Karpas-422 (cell line): ENCODE results near the gene NLRP5. TPM values are rescaled to one million over a fixed set of nuclear protein-coding genes. Genes with fewer than 3 reads are reported as not detected.
"Not testable (repeated sequence)": the region's sequence is repeated elsewhere in the genome, so short reads cannot be mapped to it uniquely, and the experiment has no call there.

ENCODE experiments used
- DNase-seq: peaks from one replicate; pipeline ENCODE4 v3.0.0-alpha.2; 2015
- H2AFZ ChIP-seq: fragments of 200-600 bp; sonication (generic); 2 replicates; pipeline ENCODE4 v1.6.1; 2014; ENCODE audit warnings: antibody characterized with exemption, low read length, mixed read lengths
- H3K27ac ChIP-seq: fragments of 200-600 bp; sonication (generic); 2 replicates; pipeline ENCODE4 v1.5.1; 2014; ENCODE audit warnings: mild to moderate bottlenecking, low read length, moderate library complexity
- H3K27me3 ChIP-seq: fragments of 200-600 bp; sonication (generic); 2 replicates; pipeline ENCODE4 v1.6.1; 2014; ENCODE audit warnings: low read length, mixed read lengths
- H3K36me3 ChIP-seq: fragments of 200-600 bp; sonication (generic); 2 replicates; pipeline ENCODE4 v1.6.1; 2014; ENCODE audit warnings: low read length, mixed read lengths; ENCODE audit not compliant: insufficient read depth
- H3K4me1 ChIP-seq: fragments of 200-600 bp; sonication (generic); 2 replicates; pipeline ENCODE4 v1.6.1; 2014; ENCODE audit warnings: mild to moderate bottlenecking, low read length, mixed read lengths
- H3K4me2 ChIP-seq: fragments of 200-600 bp; sonication (generic); 2 replicates; pipeline ENCODE4 v1.6.1; 2014; ENCODE audit warnings: low read length, low read depth, mild to moderate bottlenecking; ENCODE audit not compliant: poor library complexity, severe bottlenecking
- H3K4me3 ChIP-seq: fragments of 200-600 bp; sonication (generic); 2 replicates; pipeline ENCODE4 v1.5.1; 2014; ENCODE audit warnings: mild to moderate bottlenecking, antibody characterized with exemption, low read length, mixed read lengths
- H3K79me2 ChIP-seq: fragments of 200-600 bp; sonication (generic); 2 replicates; pipeline ENCODE4 v1.6.1; 2014; ENCODE audit warnings: mild to moderate bottlenecking, low read length, mixed read lengths
- H3K9ac ChIP-seq: fragments of 200-600 bp; sonication (generic); 2 replicates; pipeline ENCODE4 v1.6.0; 2014; ENCODE audit warnings: low read length
- H3K9me2 ChIP-seq: fragments of 200-600 bp; sonication (generic), shearing (Covaris generic); replicated peaks from 2 replicates; pipeline ENCODE4 v1.6.0; 2014; ENCODE audit warnings: mild to moderate bottlenecking, low read length, moderate library complexity; ENCODE audit not compliant: insufficient read depth
- H3K9me3 ChIP-seq: fragments of 300-700, 200-600 bp; sonication (generic); 2 replicates; pipeline ENCODE4 v1.6.1; 2014; ENCODE audit warnings: low read length, mixed read lengths
- H4K20me1 ChIP-seq: fragments of 200-600 bp; sonication (generic); 2 replicates; pipeline ENCODE4 v1.6.1; 2014; ENCODE audit warnings: mild to moderate bottlenecking, antibody characterized with exemption, low read length, low read depth; ENCODE audit not compliant: insufficient read depth
- total RNA-seq: library from RNA; depleted of rRNA; stranded (reverse); fragments of >200 nt; shearing (Covaris generic); gene quantifications from 2 replicates; pipeline ENCODE4 v1.2.3, GENCODE V29; 2014; ENCODE audit warnings: low replicate concordance; rRNA removed

Gene NLRP5
- total RNA-seq = not detected in 2 replicates

- Histone ChIP-seq H3K27me3 (no peaks in the 10 kb centered on the region), H3K4me1 (no peaks in the 10 kb centered on the region), H4K20me1 (no peaks in the 10 kb centered on the region), H3K27ac (no peak within 1 kb of the TSS), H3K4me2 (no peak within 1 kb of the TSS), H2AFZ (no peak within 1 kb of the TSS), H3K9me3 (no peaks in the 10 kb centered on the region), H3K4me3 (no peak within 1 kb of the TSS), H3K9ac (no peak within 1 kb of the TSS), H3K36me3 (no peaks in the 10 kb centered on the region), H3K79me2 (no peaks in the 10 kb centered on the region), H3K9me2 (no peaks in the 10 kb centered on the region)
- no peak for DNase-seq
These were observed at the start of gene NLRP5 for GRCh38 chr19:55986487-55986886. NLRP5 (plus strand) TSS chr19:55986775.

GRCh38 chr19:55939206-55939605 is 47.4 kb upstream of the NLRP5 start:
- Histone ChIP-seq H2AFZ (no peak overlapping the region), H4K20me1 (no peaks in the 10 kb centered on the region), H3K27ac (no peak overlapping the region), H3K9ac (no peak overlapping the region), H3K4me1 (peaks cover 7% of the 10 kb centered on the region), H3K4me2 (no peak overlapping the region), H3K79me2 (no peaks in the 10 kb centered on the region), H3K9me2 (no peaks in the 10 kb centered on the region), H3K9me3 (no peaks in the 10 kb centered on the region), H3K4me3 (no peak overlapping the region), H3K27me3 (no peaks in the 10 kb centered on the region), H3K36me3 (no peaks in the 10 kb centered on the region)
- no peak for DNase-seq

- DNase-seq = no peak
- no peaks in the 10 kb centered on the region for H3K9me2 ChIP-seq
- H3K27ac ChIP-seq = no peak overlapping the region
- no peaks in the 10 kb centered on the region for H3K27me3 ChIP-seq
- H3K4me2 ChIP-seq = no peak overlapping the region
- H3K9ac ChIP-seq = no peak overlapping the region
- no peaks in the 10 kb centered on the region for H3K36me3 ChIP-seq
- no peaks in the 10 kb centered on the region for H3K79me2 ChIP-seq
- H3K4me3 ChIP-seq = no peak overlapping the region
- peaks cover 7% of the 10 kb centered on the region for H3K4me1 ChIP-seq
- no peaks in the 10 kb centered on the region for H3K9me3 ChIP-seq
- H2AFZ ChIP-seq = no peak overlapping the region
- H4K20me1 ChIP-seq = no peaks in the 10 kb centered on the region
These were observed 46.3 kb upstream of the NLRP5 start for GRCh38 chr19:55940306-55940705.

GRCh38 chr19:55947532-55947931 is 39.0 kb upstream of the NLRP5 start, which contains the start of gene NLRP8:
NLRP8 (plus strand) TSS chr19:55947832.
- Histone ChIP-seq H4K20me1 (no peaks in the 10 kb centered on the region), H3K4me3 (no peak within 1 kb of the TSS), H3K79me2 (no peaks in the 10 kb centered on the region), H3K9ac (no peak within 1 kb of the TSS), H2AFZ (no peak within 1 kb of the TSS), H3K36me3 (no peaks in the 10 kb centered on the region), H3K9me2 (no peaks in the 10 kb centered on the region), H3K9me3 (peaks cover 3% of the 10 kb centered on the region; the same call in 1 of the 2 replicates), H3K27ac (no peak within 1 kb of the TSS), H3K4me1 (peaks cover 7% of the 10 kb centered on the region), H3K27me3 (no peaks in the 10 kb centered on the region), H3K4me2 (no peak within 1 kb of the TSS)
- DNase-seq = no peak

GRCh38 chr19:55950566-55950965 is 36.0 kb upstream of the NLRP5 start:
- DNase-seq, H3K9ac ChIP-seq, H3K36me3 ChIP-seq: not testable (repeated sequence)

GRCh38 chr19:55956431-55956830 is 30.1 kb upstream of the NLRP5 start:
- Histone ChIP-seq H3K27ac (no peak overlapping the region), H3K27me3 (no peaks in the 10 kb centered on the region), H3K36me3 (no peaks in the 10 kb centered on the region), H2AFZ (no peak overlapping the region), H3K9me2 (no peaks in the 10 kb centered on the region), H3K4me1 (no peaks in the 10 kb centered on the region), H4K20me1 (no peaks in the 10 kb centered on the region), H3K4me3 (no peak overlapping the region), H3K9ac (no peak overlapping the region), H3K79me2 (no peaks in the 10 kb centered on the region), H3K4me2 (no peak overlapping the region), H3K9me3 (no peaks in the 10 kb centered on the region)
- DNase-seq = no peak

More at GRCh38 chr19:55950566-55950965, 36.0 kb upstream of the NLRP5 start:
- not testable (repeated sequence) for H3K27ac ChIP-seq, H4K20me1 ChIP-seq, H3K27me3 ChIP-seq, H3K79me2 ChIP-seq, H3K4me2 ChIP-seq, H3K4me3 ChIP-seq, H3K9me2 ChIP-seq, H3K9me3 ChIP-seq, H3K4me1 ChIP-seq, H2AFZ ChIP-seq

- Histone ChIP-seq H3K27ac (no peak overlapping the region), H3K27me3 (no peaks in the 10 kb centered on the region), H3K4me2 (no peak overlapping the region), H3K4me3 (no peak overlapping the region), H3K4me1 (no peaks in the 10 kb centered on the region), H3K79me2 (no peaks in the 10 kb centered on the region), H3K9ac (no peak overlapping the region), H3K9me3 (no peaks in the 10 kb centered on the region), H2AFZ (no peak overlapping the region), H3K9me2 (no peaks in the 10 kb centered on the region), H4K20me1 (no peaks in the 10 kb centered on the region), H3K36me3 (no peaks in the 10 kb centered on the region)
- DNase-seq = no peak
These were observed 28.2 kb upstream of the NLRP5 start for GRCh38 chr19:55958356-55958755.

GRCh38 chr19:55959996-55960675 is 26.4 kb upstream of the NLRP5 start:
- no peaks in the 10 kb centered on the region for H3K4me1 ChIP-seq
- H3K9me2 ChIP-seq = no peaks in the 10 kb centered on the region
- H3K9ac ChIP-seq = no peak overlapping the region
- H3K9me3 ChIP-seq = no peaks in the 10 kb centered on the region
- no peak overlapping the region for H2AFZ ChIP-seq
- H3K79me2 ChIP-seq = no peaks in the 10 kb centered on the region
- no peaks in the 10 kb centered on the region for H3K27me3 ChIP-seq
- no peak overlapping the region for H3K4me3 ChIP-seq
- DNase-seq = no peak
- no peak overlapping the region for H3K4me2 ChIP-seq
- no peak overlapping the region for H3K27ac ChIP-seq
- H3K36me3 ChIP-seq = no peaks in the 10 kb centered on the region
- H4K20me1 ChIP-seq = no peaks in the 10 kb centered on the region
